OCI-LY3 (cell line): ENCODE data around the gene SDF2L1.
"Not testable (repeated sequence)": the region's sequence is repeated elsewhere in the genome, so short reads cannot be mapped to it uniquely, and the experiment has no call there.

Source experiments
- EZH2phosphoT487 ChIP-seq: fragments of 200-600 bp; shearing (Covaris generic); IDR thresholded peaks from 2 replicates; pipeline ENCODE4 v1.6.1; 2018; ENCODE audit warnings: antibody characterized with exemption, mixed run types, low read depth
- TF ChIP-seq, protein P1 (sequence below): fragments of 200-600, 300-600 bp; sonication (generic); IDR thresholded peaks from 2 replicates; pipeline ENCODE4 v1.5.1; 2014; ENCODE audit warnings: antibody characterized with exemption, low read length, low read depth

DNA sequence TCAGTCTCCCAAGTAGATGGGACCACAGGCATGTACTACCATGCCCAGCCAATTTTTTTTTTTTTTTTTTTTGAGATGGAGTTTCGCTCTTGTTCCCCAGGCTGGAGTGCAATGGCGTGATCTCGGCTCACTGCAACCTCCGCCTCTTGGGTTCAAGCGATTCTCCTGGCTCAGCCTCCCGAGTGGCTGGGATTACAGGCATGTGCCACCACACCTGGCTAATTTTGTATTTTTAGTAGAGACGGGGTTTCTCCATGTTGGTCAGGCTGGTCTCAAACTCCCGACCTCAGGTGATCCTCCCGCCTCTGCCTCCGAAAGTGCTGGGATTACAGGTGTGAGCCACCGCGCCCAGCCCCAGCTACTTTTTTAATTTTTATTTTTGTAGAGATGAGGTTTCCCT, 36.7 kb downstream of the SDF2L1 start:
- not testable (repeated sequence) for TF ChIP-seq EZH2phosphoT487
- TF ChIP-seq, protein P1, sequence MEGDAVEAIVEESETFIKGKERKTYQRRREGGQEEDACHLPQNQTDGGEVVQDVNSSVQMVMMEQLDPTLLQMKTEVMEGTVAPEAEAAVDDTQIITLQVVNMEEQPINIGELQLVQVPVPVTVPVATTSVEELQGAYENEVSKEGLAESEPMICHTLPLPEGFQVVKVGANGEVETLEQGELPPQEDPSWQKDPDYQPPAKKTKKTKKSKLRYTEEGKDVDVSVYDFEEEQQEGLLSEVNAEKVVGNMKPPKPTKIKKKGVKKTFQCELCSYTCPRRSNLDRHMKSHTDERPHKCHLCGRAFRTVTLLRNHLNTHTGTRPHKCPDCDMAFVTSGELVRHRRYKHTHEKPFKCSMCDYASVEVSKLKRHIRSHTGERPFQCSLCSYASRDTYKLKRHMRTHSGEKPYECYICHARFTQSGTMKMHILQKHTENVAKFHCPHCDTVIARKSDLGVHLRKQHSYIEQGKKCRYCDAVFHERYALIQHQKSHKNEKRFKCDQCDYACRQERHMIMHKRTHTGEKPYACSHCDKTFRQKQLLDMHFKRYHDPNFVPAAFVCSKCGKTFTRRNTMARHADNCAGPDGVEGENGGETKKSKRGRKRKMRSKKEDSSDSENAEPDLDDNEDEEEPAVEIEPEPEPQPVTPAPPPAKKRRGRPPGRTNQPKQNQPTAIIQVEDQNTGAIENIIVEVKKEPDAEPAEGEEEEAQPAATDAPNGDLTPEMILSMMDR, result not testable (repeated sequence)
